Stimulated activated CD4-positive, alpha-beta T cell treated with anti-CD3 and anti-CD28 coated beads, TNF-alpha, amount 100 ng/mL, for 4 hours (primary cell): ENCODE data around the gene FAM47E.

Experiments used
- DNase-seq, 3 experiments: peaks; one replicate each; pipeline ENCODE4 v3.0.0-alpha.2; 2020; ENCODE audit warnings: low read depth in 3 of 3

The FAM47E gene, protein sequence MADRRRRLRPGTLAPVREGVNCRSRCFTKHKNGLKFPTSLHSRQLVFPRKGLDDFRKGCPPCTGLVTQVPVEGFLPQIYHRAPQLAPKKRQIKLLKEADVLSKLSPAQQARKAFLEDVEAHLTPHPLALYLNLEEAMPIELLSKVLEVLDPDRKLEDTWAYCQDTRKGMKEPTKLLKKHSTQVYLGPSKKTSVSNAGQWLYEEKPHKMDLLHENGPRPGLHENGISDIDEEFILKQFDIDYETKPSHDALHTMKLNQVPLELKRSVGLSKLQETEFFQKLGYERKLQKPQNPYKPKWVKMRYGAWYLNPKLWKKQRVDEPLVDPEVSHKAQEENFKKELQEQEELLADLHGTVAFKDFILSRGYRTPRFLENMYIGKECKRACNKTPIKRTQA

DNA sequence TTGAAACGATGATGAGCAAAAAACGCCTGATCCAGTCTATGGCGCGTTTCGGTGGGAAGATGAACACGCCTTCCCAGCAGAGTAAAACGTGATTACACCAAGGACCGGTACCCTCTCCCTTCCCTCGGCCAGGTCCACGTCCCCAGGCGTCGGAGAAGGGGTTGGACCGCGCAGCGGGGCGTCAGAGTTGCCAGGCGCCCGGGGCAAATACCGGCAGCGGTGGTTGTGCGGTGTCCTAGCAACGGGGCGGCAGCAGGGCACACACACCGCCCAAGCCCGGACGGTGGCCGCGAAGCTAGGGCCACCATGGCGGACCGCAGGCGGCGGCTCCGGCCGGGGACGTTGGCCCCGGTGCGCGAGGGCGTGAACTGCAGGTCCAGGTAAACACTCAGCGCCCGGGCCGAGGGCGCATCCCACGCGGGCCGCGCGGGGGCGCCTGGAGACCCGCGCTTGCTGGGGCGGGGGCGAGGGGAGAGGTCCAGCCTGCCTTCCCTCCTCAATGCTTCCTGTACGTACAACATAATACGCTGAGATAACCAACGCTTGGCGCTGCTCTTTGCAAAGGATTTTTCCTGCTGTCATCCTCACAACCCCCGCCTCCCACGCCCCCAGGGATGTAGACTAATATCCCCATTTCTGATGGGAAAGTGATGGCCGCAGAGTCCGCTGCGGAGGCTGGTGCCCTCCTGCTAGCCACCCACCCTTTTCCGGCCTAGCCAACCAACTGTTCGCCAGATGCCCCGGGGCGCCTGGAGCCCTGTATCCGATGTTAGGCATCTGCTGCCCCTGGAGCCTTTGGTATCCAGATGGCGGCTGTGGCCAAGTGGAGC lies at the start of gene FAM47E:
FAM47E (plus strand) TSS at position 281 of the 830 bp plus-strand sequence; CDS start at position 307, 26 bp downstream.
- peak in 1 of 3 experiments; percentile 4 for DNase-seq

DNA sequence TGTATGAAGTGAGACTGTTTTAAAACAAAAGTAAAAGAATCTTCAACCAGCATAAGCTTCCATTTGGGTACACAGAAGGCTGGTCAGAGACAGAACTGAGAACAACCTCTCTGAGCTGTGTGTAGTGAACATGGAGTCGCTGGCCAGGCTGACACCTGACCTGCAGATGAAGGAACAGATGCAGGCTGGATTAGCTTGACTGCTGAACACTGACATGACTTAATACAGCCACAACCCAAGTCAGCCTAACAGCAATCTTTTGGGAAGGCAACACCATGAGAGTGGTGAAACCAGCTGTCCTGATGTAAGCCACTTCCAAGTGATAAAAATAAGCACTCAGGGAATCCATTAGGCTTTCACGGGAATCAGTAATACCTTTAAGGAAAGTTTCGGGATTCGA lies 48.0 kb upstream of the FAM47E start:
- DNase-seq: no peak

DNA sequence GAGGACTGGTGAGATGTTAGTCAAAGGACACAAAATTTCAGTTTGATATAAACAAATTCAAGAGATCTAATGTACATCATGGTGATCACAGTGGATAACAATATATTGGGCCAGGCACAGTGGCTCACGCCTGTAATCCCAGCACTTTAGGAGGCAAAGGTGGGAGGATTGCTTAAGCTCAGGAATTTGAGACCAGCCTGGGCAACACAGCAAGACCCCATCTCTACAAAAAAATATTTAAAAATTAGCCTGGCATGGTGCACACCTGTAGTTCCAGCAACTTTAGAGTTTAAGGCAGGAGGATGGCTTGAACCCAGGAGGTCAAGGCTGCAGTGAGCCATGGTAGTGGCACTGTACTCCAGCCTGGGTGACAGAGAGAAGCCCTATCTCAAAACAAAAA lies 46.6 kb upstream of the FAM47E start:
- DNase-seq: no peak

DNA sequence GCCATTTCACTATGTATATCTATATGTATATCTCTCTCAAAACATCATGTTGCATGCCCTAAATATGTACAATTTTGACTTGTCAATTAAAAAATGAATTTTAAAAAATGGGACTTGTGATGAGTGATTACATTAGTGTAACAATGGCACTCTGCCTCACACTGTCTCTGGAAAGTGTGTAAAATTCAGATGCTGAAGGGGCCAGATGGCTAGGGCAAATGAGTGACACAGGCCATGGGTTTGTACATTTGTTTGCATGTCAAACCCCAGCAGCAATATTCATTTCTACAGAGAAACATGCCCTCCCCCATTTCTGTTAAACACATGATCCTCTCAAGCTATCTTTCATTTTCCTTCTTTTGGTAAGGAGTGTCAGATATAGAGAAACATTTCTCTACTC lies 46.0 kb upstream of the FAM47E start:
- no peak for DNase-seq

DNA sequence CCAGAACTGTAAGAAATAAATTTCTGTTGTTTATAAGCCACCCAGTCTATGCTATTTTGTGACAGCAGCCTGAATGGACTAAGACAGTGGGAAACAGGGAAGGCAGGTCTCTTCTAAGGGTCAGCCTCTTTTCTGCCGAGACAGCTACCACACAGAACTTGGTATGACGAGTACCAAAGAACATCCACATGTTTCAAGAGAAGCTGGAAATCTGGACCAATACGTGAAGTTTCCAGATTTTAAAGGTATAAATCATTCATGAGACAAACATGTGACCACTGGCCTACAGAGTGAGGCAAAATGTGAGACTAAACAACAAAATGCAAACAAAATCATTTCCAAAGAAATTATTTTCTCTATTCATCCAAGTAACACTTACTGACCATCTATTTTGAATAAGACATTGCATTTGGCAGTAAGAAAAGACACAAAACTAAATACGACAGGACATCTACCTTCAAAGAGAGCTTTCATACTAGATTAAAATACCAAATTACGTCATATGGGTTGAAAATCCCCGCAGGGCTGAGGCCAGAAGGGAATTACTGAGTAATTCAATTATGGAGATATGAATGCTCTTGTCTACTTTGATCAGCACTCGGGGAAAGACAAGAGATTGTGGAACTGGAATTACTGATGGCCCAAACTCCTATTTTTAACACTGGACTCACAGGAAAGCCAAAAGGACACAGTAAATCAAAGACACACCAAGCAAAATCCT lies 45.1 kb upstream of the FAM47E start:
- no peak for DNase-seq

DNA sequence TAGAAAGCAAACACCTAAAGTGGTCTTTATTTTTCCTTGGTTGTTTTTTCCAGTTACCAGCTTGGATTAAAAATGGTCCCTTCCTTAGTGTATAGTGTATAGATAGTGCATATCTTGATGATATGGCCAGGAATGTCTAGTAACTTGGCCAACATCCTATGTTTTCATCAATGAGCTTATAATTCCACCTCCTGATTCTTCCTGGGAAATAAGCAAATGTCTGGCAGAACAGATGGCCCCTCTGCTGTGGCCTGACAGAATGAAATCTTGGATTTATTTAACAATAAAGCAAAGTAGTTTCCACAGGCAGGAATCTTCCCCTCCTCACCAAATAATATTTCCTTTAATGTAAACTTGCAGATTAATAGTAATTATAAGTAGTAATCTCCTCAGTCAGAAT lies 44.0 kb upstream of the FAM47E start:
- DNase-seq: no peak

DNA sequence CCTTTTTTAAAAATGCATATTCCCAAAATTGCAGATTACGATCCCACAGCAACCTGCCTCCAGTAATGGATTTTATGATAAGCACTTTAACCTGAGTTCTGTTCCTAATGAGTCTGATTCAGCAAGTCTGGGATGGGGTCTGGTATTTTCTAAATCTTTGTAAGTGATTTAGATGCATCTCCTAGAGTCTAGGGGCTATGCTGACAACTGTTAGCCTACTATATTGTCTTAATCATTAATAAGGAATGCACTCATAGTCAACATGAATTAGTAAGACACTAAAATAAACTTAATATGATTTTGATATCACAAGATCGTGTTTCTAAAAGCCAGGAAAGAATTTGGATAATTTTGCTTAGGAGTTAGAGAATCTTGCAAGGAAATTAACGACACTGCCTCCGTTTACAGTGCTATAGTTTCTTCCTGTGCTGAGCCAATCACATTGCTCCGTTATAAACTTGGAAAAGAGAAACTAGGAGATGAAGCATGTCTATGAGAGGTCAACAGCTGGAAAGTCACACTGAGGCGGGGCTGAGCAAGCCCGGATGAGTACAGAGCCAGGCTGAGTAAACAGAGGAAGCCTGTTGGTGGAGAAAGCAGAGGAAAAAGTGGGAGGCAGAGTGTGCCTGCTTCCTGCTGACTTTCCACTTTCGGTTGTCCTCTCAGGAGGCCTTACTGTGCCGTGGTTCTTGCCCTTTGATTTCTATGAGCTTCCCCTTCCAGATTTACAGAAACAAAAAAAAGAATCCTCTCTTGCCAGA lies 43.3 kb upstream of the FAM47E start:
- DNase-seq: no peak

DNA sequence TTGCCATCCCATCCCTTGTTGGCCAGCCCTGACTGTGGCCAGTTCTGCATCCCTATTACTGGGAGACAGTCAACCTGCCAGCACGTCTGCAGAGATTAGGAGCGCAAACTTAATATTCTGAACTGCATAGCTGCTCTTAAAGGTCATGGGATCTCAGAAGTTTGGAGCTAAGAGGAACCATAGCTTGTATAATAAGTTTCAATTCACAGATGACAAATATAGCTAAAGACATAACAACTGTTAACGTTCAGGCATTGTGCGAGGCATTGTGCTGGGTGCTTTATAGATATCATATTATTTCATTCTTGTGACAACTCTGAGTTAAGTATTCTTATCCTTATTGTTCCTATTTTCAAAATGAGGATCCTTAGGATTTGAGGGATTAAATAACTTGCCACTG lies 41.6 kb upstream of the FAM47E start:
- no peak for DNase-seq

DNA sequence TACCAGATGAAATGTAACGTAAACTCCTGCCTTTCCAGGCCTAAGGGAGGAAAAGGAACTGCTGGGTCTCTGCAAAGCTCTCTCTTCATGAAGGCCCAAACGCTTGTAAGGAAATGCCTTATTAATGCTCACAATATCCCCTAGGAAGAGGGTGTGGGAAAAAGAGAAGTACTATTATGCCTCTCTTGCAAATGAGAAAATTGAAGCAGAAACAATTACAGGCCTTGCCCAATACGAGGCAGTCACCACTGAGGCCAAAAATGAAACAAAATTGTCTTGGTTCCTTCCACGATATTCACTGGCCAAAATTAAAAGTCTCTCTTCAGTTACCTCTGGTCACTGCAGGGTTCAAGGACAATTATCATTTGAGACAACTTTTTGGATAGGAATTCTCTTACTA lies 41.1 kb upstream of the FAM47E start:
- DNase-seq: no peak

DNA sequence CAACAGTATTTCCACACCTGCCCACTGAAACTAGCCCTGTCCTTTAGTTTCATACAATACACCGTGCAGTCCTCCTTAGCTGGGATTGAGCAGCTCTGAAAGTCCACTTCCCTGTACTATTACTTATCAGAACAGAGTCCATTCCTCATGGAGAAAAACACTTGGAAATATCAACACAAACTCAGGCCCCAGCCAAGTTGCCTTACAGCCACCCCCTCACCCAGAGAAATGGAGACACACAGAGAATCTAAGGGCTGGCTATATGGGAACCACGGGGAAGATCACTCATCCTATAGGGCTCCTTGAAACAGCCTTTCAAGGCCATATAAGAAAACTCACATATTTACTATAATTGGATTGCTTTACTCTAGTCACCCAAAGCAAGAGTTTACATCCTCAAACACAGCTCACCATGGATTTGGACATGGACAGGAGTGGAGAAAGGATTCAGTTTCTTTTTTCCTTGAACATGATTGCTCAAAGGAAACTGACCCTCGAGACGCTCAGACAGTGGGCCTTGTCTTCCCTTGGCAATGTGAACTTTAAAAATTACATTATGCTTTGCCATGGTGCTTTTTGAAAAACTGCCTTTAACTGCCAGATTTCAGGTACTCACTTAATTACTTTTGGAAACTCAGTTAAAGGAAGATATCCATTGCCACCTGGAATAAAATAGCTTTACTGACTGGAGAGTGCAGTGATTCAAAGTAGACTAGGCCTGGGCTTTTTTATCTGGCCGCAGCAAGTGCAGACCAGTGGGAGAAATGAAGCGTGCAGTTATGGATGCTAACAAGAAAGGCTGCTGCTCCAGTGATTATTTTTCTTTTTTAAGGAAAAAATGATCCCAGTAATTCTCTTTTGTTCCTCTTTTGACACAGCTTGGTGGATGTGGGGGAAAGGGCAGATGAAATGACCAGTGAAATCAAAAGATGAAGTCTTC lies 39.5 kb upstream of the FAM47E start:
- DNase-seq: no peak

DNA sequence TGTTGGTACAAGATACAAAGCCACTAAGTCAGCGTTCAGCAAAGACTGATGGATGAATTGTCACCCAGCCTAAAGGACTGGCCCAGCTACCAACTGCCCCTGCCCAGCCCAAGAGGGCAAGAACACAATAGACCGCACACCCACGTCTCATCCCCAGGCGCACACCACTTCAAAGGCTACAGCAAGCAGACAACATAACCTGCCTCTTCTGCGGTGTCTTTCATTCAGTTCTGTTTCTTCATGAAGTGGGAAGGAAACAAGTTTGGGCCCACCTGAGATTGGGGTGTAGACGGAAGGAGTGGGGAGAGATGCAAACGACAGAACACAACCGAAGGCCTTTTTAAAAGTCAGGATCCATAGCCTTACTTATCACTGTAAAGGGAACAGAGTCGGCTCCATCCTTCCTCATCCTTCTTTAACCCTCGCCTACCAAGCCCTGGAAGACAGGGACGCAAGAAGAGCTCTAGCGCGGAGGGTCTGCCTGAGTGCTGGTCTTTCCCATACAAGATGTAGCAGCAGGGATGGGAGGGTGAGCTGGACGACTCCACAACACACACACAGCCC lies 38.6 kb upstream of the FAM47E start:
- peak in 1 of 3 experiments; percentile 8 for DNase-seq

DNA sequence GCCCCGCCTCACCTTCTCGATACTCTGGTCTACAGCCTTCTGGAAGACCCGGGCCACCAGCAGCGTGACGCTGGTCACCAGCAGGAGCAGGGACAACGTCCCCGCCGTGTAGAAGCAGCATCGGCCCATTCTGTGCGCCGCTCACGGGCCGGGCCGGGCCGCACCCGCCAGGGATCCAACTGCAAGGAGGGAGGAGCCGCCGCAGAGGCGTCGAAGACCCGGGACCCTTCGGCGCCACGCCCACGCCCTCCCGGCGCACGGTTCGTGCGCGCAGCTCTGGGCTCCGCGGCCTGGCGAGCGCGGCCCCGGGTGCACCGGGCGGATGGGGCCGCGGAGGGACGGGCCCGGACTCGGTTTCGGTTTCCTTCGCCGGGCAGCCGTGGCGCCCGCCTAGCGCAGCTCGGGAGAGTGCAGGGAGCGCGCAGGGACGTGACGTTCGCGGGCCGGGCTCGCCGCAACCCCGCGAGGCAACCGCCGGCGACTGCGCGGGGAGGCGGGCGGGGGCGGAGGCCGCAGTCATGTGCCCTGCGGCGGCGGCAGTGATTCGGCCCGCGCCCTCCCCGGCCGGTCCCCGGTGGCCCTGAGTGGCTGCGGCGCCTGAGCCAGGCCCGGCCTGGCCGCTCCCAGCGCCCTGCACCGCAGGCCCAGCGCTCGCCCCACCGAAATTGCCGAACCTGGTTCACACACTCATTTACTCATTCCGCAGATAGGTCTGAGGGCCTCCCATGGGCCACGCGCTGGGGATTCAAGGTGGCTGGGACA lies 37.9 kb upstream of the FAM47E start, which contains the start of gene SCARB2:
SCARB2 (minus strand) TSS at position 410 of the 762 bp plus-strand sequence; CDS start at position 129, 281 bp downstream.
- peak; percentile 28 to 63 (median 48) for DNase-seq

DNA sequence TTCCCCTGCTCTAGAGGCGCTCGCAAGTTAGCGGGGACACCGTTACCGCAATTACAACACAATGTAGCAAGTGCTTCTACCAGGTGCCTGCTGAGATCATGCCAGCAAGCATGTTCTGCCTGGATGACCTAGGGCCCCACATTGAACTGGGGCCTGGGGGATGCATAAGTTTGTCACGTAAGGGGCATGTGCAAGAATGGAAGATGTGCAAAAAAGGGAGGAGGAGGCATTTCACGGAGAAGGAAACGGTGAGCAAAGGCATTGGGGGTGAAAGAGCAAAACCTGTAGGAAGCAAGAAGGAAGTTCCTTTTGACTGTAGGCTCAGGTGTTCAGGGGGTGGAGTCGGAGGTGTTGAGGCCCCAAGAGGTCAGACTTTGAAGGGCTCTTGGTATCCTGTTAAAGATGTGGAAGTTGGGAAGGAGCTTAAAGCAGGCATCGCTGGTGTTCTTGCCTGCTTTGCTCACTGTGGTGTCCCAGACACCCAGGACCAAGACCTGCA lies 37.3 kb upstream of the FAM47E start:
- no peak for DNase-seq

DNA sequence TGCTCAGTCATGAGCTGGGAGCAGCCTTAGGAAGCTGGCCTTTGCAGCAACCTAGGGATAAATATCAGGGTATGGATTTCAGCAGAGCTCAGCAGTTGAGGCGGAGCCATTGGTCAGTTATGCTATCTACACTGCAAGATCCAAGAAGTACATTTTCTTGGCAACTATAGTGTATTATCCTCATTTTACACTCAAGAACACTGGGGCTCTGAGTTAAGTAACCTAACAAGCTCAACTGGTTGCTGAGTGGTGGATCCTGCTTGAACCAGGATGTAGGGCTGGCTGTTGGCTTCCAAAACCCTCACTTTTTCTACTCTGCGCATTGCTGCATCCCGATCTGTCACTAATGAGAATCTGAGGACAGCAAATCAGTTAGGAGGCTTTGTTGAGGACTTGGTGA lies 36.4 kb upstream of the FAM47E start:
- DNase-seq: no peak

DNA sequence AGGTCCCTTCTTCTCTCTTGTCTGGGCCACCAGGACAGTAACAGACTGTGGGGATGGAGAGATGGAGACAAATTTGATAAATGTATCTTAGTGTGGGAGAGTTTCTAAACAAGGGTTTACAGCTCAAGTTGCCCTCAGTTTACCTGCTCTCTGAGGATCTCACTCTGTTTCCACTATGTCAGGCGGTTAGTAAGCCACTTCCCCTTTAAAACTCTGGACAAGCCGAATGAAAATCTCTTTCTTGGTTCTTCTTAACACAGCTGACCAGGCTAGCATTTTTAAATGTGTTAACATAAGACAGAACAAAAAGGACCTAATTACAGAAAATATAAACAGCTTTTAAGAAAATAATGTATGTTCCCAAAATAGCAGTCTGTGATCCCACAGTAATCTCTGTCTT lies 35.0 kb upstream of the FAM47E start:
- no peak for DNase-seq

DNA sequence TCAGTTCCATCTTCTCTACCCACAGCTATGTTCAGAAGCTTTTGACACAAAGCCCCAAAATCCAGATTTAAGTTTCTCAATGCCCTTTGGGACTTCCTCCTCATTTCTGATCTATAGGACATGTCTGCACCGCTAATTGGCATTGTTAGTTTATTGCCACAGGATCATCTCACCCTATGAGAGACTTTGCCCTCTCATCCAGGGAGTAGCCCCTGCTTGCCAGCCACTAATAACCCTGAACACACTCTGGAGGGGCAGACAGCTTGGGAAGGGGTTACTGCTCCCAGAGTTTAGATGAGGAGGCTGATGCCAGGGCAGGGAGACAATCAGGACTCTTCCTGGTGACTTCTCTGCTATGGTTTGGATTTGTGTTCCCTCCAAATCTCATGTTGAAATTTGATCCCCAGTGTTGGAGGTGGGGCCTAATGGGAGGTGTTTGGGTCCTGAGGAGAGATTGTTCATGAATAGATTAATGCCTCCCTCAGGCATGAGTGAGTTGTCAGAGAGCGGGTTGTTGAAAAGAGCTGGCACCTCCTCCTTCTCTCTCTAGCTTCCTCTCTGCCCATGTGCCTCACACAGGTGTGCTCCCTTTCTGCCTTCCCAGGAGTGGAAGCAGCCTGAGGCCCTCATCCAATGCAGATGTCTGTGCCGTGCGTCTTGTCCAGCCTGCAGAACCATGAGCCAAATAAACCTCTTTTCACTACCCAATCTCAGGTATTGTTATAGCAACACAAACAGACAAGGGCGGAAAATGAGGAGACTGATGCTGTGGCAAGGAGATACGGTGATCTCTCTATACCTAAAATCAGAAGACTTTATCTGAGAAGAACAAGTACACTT lies 34.3 kb upstream of the FAM47E start:
- DNase-seq: no peak

DNA sequence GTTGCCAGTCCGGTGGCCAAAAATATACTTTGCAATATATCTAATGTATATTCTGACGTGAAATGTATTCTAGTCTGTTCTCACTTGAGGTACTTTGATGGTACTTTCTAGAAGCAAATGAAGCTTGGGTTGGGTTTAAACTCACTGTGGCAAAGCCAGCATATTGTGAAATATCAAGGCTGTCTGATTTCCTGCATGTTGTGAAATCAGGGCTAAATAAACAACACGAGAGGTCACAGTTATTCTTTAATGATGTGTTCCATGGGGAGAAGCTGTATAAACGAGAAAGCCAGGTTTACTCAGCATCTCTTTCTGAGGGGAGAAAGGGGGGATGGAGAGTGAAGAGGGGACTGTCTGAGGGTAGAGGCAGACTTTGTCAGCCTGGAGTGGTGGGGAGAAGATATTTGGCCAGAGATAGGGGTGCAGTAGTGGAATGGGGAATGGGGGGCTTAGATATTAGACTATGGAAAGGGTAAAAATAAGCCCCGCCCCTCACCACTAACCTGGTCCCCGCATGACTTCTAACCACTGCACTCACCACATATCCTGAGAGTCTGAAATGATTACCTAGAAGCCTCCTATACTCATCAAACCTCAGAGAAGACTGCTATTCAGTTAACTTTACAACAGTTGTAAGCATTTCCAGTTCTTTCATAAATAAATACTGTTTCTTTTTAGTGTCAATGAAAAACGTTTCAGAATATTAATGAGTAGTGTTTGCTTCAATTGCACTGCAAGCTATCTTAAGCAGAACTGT lies 32.0 kb upstream of the FAM47E start:
- no peak for DNase-seq
